ENCODE measurements around the gene CTDP1. TPM values are rescaled to one million over a fixed set of nuclear protein-coding genes. Genes with fewer than 3 reads are reported as not detected.

Gene CTDP1
- total RNA-seq, 1 donor from 2014 or later = 23.1 TPM

- Mint-ChIP-seq H3K36me3 (ENCODE audit: unreplicated experiment) (no peaks in the 10 kb centered on the region), H3K4me1 (ENCODE audit: unreplicated experiment) (peaks cover 7% of the 10 kb centered on the region), H3K27me3 (ENCODE audit: unreplicated experiment) (peaks cover 21% of the 10 kb centered on the region), H3K4me3 (ENCODE audit: unreplicated experiment) (no peak overlapping the region), H3K27ac (ENCODE audit: unreplicated experiment) (no peak overlapping the region), H3K9me3 (ENCODE audit: unreplicated experiment) (no peaks in the 10 kb centered on the region)
- DNase-seq (ENCODE audit: extremely low spot score, unreplicated experiment) = no peak
- TF ChIP-seq CTCF (IDR thresholded peaks at IDR 0.05) = no peak
These were observed 108.5 kb downstream of the CTDP1 start for GRCh38 chr18:79787865-79788733.

- Mint-ChIP-seq H3K4me1 (ENCODE audit: unreplicated experiment) (peaks cover 7% of the 10 kb centered on the region), H3K27me3 (ENCODE audit: unreplicated experiment) (peaks cover 21% of the 10 kb centered on the region), H3K27ac (ENCODE audit: unreplicated experiment) (no peak overlapping the region), H3K36me3 (ENCODE audit: unreplicated experiment) (no peaks in the 10 kb centered on the region), H3K9me3 (ENCODE audit: unreplicated experiment) (no peaks in the 10 kb centered on the region), H3K4me3 (ENCODE audit: unreplicated experiment) (no peak overlapping the region)
- TF ChIP-seq CTCF (IDR thresholded peaks at IDR 0.05) = no peak
- DNase-seq (ENCODE audit: extremely low spot score, unreplicated experiment) = no peak
These were observed 109.1 kb downstream of the CTDP1 start for GRCh38 chr18:79788734-79789085.

- H3K27ac Mint-ChIP-seq (ENCODE audit: unreplicated experiment) = no peak overlapping the region
- no peaks in the 10 kb centered on the region for H3K36me3 Mint-ChIP-seq (ENCODE audit: unreplicated experiment)
- no peaks in the 10 kb centered on the region for H3K9me3 Mint-ChIP-seq (ENCODE audit: unreplicated experiment)
- no peak for DNase-seq (ENCODE audit: extremely low spot score, unreplicated experiment)
- H3K4me3 Mint-ChIP-seq (ENCODE audit: unreplicated experiment) = no peak overlapping the region
- H3K4me1 Mint-ChIP-seq (ENCODE audit: unreplicated experiment) = peaks cover 7% of the 10 kb centered on the region
- peaks cover 21% of the 10 kb centered on the region for H3K27me3 Mint-ChIP-seq (ENCODE audit: unreplicated experiment)
- no peak for TF ChIP-seq CTCF (IDR thresholded peaks at IDR 0.05)
These were observed 109.7 kb downstream of the CTDP1 start for GRCh38 chr18:79789091-79789891.

GRCh38 chr18:79789901-79790890, 110.6 kb downstream of the CTDP1 start:
- TF ChIP-seq CTCF (IDR thresholded peaks at IDR 0.05) = no peak
- peaks cover 7% of the 10 kb centered on the region for H3K4me1 Mint-ChIP-seq (ENCODE audit: unreplicated experiment)
- peaks cover 17% of the 10 kb centered on the region for H3K27me3 Mint-ChIP-seq (ENCODE audit: unreplicated experiment)
- no peak overlapping the region for H3K4me3 Mint-ChIP-seq (ENCODE audit: unreplicated experiment)
- H3K36me3 Mint-ChIP-seq (ENCODE audit: unreplicated experiment) = no peaks in the 10 kb centered on the region
- no peak overlapping the region for H3K27ac Mint-ChIP-seq (ENCODE audit: unreplicated experiment)
- H3K9me3 Mint-ChIP-seq (ENCODE audit: unreplicated experiment) = no peaks in the 10 kb centered on the region
- no peak for DNase-seq (ENCODE audit: extremely low spot score, unreplicated experiment)

All from osteocyte (in vitro differentiated cells).